Stomach (tissue), 4 donors: ENCODE data around the gene ATL2.
"Not testable (repeated sequence)": the region's sequence is repeated elsewhere in the genome, so short reads cannot be mapped to it uniquely, and the experiment has no call there.

ENCODE experiments used
- CTCF ChIP-seq, 7 experiments: fragments of 450-650 bp in 4 of 7; fragments of 200-600 bp in 3 of 7; sonication (generic) in 3 of 7; IDR thresholded peaks; one replicate each; pipeline ENCODE4 v1.5.1; 2016 to 2019; ENCODE audit warnings: antibody characterized with exemption in 7 of 7, control low read depth in 2 of 7, mild to moderate bottlenecking in 1 of 7
- POLR2AphosphoS5 ChIP-seq, 3 donors: sonication (generic); formaldehyde crosslinking; IDR thresholded peaks; one replicate each; pipeline ENCODE4 v1.6.1; 2016; ENCODE audit warnings: antibody characterized with exemption in 3 of 3

GRCh38 chr2:38257680-38258079 lies 119.4 kb downstream of the ATL2 start:
- TF ChIP-seq CTCF, POLR2AphosphoS5 (IDR thresholded peaks at IDR 0.05): not testable (repeated sequence)
